ENCODE results near the gene DOCK2.

DOCK2 gene

GRCh38 chr5:169795338-169795737 lies 158.3 kb downstream of the DOCK2 start:
- H3K9me3 ChIP-seq (ENCODE audit: control insufficient read depth, low read length): no peaks in the 10 kb centered on the region
- H3K9ac ChIP-seq (ENCODE audit: low read length): no peak overlapping the region
- no peak overlapping the region for H3K4me3 ChIP-seq (ENCODE audit: low read length)
- no peaks in the 10 kb centered on the region for H3K4me1 ChIP-seq (ENCODE audit: control insufficient read depth, insufficient read depth, low read length)
- H3K27me3 ChIP-seq (ENCODE audit: control insufficient read depth, insufficient read depth, low read length): no peaks in the 10 kb centered on the region
- H3K36me3 ChIP-seq (ENCODE audit: control insufficient read depth, insufficient read depth, low read length): no peaks in the 10 kb centered on the region

- H3K4me3 ChIP-seq (ENCODE audit: low read length): no peak overlapping the region
- H3K27me3 ChIP-seq (ENCODE audit: control insufficient read depth, insufficient read depth, low read length): no peaks in the 10 kb centered on the region
- H3K36me3 ChIP-seq (ENCODE audit: control insufficient read depth, insufficient read depth, low read length): no peaks in the 10 kb centered on the region
- no peaks in the 10 kb centered on the region for H3K9me3 ChIP-seq (ENCODE audit: control insufficient read depth, low read length)
- H3K9ac ChIP-seq (ENCODE audit: low read length): no peak overlapping the region
- no peaks in the 10 kb centered on the region for H3K4me1 ChIP-seq (ENCODE audit: control insufficient read depth, insufficient read depth, low read length)
Observed at GRCh38 chr5:169796731-169797130, 159.7 kb downstream of the DOCK2 start.

- H3K4me1 ChIP-seq (ENCODE audit: control insufficient read depth, insufficient read depth, low read length): no peaks in the 10 kb centered on the region
- no peaks in the 10 kb centered on the region for H3K27me3 ChIP-seq (ENCODE audit: control insufficient read depth, insufficient read depth, low read length)
- H3K4me3 ChIP-seq (ENCODE audit: low read length): no peak overlapping the region
- no peaks in the 10 kb centered on the region for H3K36me3 ChIP-seq (ENCODE audit: control insufficient read depth, insufficient read depth, low read length)
- H3K9me3 ChIP-seq (ENCODE audit: control insufficient read depth, low read length): no peaks in the 10 kb centered on the region
- no peak overlapping the region for H3K9ac ChIP-seq (ENCODE audit: low read length)
Observed at GRCh38 chr5:169797577-169797976, 160.5 kb downstream of the DOCK2 start.

DNA sequence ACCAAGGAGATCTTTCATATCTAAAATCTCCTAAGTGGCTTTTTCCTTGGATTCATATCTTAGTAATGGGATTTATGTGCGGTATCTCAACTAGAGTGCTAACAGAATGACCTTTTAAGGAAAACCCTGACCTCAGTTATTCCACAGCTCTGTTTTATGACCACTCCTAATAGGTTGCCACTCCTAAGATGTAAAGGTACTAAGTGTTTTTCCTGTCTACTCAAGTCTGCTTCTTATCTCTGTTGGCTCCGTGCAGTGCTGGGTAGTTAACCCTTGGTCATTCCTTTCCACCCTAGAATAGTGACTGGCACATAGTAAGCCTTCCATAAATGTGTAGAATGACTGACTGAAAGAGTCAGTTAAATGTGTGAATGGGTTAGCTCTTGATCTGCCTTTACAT lies 161.4 kb downstream of the DOCK2 start:
- H3K9ac ChIP-seq (ENCODE audit: low read length): no peak overlapping the region
- no peaks in the 10 kb centered on the region for H3K9me3 ChIP-seq (ENCODE audit: control insufficient read depth, low read length)
- H3K36me3 ChIP-seq (ENCODE audit: control insufficient read depth, insufficient read depth, low read length): no peaks in the 10 kb centered on the region
- H3K4me3 ChIP-seq (ENCODE audit: low read length): no peak overlapping the region
- H3K4me1 ChIP-seq (ENCODE audit: control insufficient read depth, insufficient read depth, low read length): no peaks in the 10 kb centered on the region
- H3K27me3 ChIP-seq (ENCODE audit: control insufficient read depth, insufficient read depth, low read length): no peaks in the 10 kb centered on the region

DNA sequence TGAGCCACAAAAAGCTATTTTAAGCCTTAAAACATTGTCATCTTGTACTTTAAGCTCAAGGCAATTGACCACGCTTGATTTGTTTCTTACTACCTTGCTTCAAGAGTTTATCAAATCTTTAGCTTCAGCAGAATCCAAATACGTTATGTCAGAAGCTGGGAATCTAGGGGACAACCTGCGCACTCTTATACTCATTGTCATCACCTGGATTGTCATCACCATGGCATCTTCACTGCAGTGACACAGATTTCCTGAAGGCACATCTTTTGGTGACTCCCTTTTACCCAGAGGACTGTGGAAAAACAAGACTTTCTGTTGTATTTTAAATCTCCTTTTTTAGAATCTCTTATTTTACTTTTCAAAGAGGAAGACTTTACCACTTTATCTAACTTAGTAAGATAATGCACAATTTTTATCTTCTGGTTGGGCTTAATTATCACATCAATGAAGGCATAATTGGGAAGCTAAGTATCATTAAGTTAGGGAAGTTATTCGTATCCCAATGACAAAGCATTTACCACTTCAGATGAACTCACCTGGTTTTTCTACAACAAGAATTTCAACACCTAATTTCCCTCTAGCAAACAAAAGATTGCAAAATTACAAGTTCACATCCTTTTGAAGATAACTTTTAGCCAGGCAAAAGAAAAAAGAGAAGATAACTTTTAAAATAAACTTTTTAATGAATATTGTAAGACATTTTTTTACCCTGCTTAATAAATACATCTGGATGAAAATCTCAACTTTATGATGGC lies 162.0 kb downstream of the DOCK2 start:
- Histone ChIP-seq H3K4me1 (ENCODE audit: control insufficient read depth, insufficient read depth, low read length) (no peaks in the 10 kb centered on the region), H3K4me3 (ENCODE audit: low read length) (no peak overlapping the region), H3K9me3 (ENCODE audit: control insufficient read depth, low read length) (no peaks in the 10 kb centered on the region), H3K27me3 (ENCODE audit: control insufficient read depth, insufficient read depth, low read length) (no peaks in the 10 kb centered on the region), H3K9ac (ENCODE audit: low read length) (no peak overlapping the region), H3K36me3 (ENCODE audit: control insufficient read depth, insufficient read depth, low read length) (no peaks in the 10 kb centered on the region)

- Histone ChIP-seq H3K36me3 (ENCODE audit: control insufficient read depth, insufficient read depth, low read length) (no peaks in the 10 kb centered on the region), H3K9me3 (ENCODE audit: control insufficient read depth, low read length) (no peaks in the 10 kb centered on the region), H3K27me3 (ENCODE audit: control insufficient read depth, insufficient read depth, low read length) (no peaks in the 10 kb centered on the region), H3K9ac (ENCODE audit: low read length) (no peak overlapping the region), H3K4me3 (ENCODE audit: low read length) (no peak overlapping the region), H3K4me1 (ENCODE audit: control insufficient read depth, insufficient read depth, low read length) (no peaks in the 10 kb centered on the region)
Observed at GRCh38 chr5:169801324-169801777, 164.3 kb downstream of the DOCK2 start.

- H3K9me3 ChIP-seq (ENCODE audit: control insufficient read depth, low read length): no peaks in the 10 kb centered on the region
- H3K27me3 ChIP-seq (ENCODE audit: control insufficient read depth, insufficient read depth, low read length): no peaks in the 10 kb centered on the region
- H3K4me3 ChIP-seq (ENCODE audit: low read length): no peak overlapping the region
- H3K4me1 ChIP-seq (ENCODE audit: control insufficient read depth, insufficient read depth, low read length): no peaks in the 10 kb centered on the region
- no peak overlapping the region for H3K9ac ChIP-seq (ENCODE audit: low read length)
- no peaks in the 10 kb centered on the region for H3K36me3 ChIP-seq (ENCODE audit: control insufficient read depth, insufficient read depth, low read length)
Observed at GRCh38 chr5:169801781-169802180, 164.7 kb downstream of the DOCK2 start.

GRCh38 chr5:169803077-169803981 lies 166.3 kb downstream of the DOCK2 start:
- no peak overlapping the region for H3K4me3 ChIP-seq (ENCODE audit: low read length)
- no peaks in the 10 kb centered on the region for H3K27me3 ChIP-seq (ENCODE audit: control insufficient read depth, insufficient read depth, low read length)
- H3K9ac ChIP-seq (ENCODE audit: low read length): no peak overlapping the region
- H3K4me1 ChIP-seq (ENCODE audit: control insufficient read depth, insufficient read depth, low read length): no peaks in the 10 kb centered on the region
- no peaks in the 10 kb centered on the region for H3K36me3 ChIP-seq (ENCODE audit: control insufficient read depth, insufficient read depth, low read length)
- H3K9me3 ChIP-seq (ENCODE audit: control insufficient read depth, low read length): no peaks in the 10 kb centered on the region

GRCh38 chr5:169804861-169805260 lies 167.8 kb downstream of the DOCK2 start:
- Histone ChIP-seq H3K9ac (ENCODE audit: low read length) (no peak overlapping the region), H3K9me3 (ENCODE audit: control insufficient read depth, low read length) (no peaks in the 10 kb centered on the region), H3K4me3 (ENCODE audit: low read length) (no peak overlapping the region), H3K4me1 (ENCODE audit: control insufficient read depth, insufficient read depth, low read length) (no peaks in the 10 kb centered on the region), H3K36me3 (ENCODE audit: control insufficient read depth, insufficient read depth, low read length) (no peaks in the 10 kb centered on the region), H3K27me3 (ENCODE audit: control insufficient read depth, insufficient read depth, low read length) (no peaks in the 10 kb centered on the region)

DNA sequence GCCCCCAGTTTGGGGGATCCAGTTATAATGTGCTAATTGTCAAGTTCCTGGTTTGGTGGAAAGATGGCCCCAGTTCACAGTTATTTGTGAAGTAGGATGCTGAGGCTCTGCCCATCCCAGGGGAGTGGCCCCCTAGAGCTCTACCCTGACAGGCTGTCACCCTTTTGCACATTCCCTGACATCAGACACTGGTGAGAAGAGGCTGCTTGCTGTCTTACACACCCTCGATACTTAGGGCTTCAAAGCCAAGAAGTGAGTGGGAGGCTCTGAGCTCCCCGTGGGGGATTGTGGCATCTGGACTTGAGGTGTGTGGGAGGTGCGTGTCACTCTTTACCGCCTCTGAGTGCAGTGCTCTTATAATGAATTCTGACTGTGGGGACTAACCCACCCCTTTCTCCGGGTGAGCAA lies 168.5 kb downstream of the DOCK2 start:
- no peaks in the 10 kb centered on the region for H3K9me3 ChIP-seq (ENCODE audit: control insufficient read depth, low read length)
- H3K9ac ChIP-seq (ENCODE audit: low read length): no peak overlapping the region
- no peaks in the 10 kb centered on the region for H3K36me3 ChIP-seq (ENCODE audit: control insufficient read depth, insufficient read depth, low read length)
- no peaks in the 10 kb centered on the region for H3K4me1 ChIP-seq (ENCODE audit: control insufficient read depth, insufficient read depth, low read length)
- no peak overlapping the region for H3K4me3 ChIP-seq (ENCODE audit: low read length)
- H3K27me3 ChIP-seq (ENCODE audit: control insufficient read depth, insufficient read depth, low read length): no peaks in the 10 kb centered on the region

- H3K4me1 ChIP-seq (ENCODE audit: control insufficient read depth, insufficient read depth, low read length): no peaks in the 10 kb centered on the region
- no peaks in the 10 kb centered on the region for H3K36me3 ChIP-seq (ENCODE audit: control insufficient read depth, insufficient read depth, low read length)
- no peak overlapping the region for H3K4me3 ChIP-seq (ENCODE audit: low read length)
- H3K9ac ChIP-seq (ENCODE audit: low read length): no peak overlapping the region
- no peaks in the 10 kb centered on the region for H3K27me3 ChIP-seq (ENCODE audit: control insufficient read depth, insufficient read depth, low read length)
- no peaks in the 10 kb centered on the region for H3K9me3 ChIP-seq (ENCODE audit: control insufficient read depth, low read length)
Observed at GRCh38 chr5:169805937-169806700, 169.0 kb downstream of the DOCK2 start.
